HFF-Myc (cell line): ENCODE measurements around the gene CELA2A.
"Not testable (repeated sequence)": the region's sequence is repeated elsewhere in the genome, so short reads cannot be mapped to it uniquely, and the experiment has no call there.

Experiments
- DNase-seq: peaks from one replicate; pipeline ENCODE4 v3.0.0-alpha.2; 2011; ENCODE audit warnings: low read depth; ENCODE audit errors: extremely low read depth
- H3K4me3 ChIP-seq: replicated peaks from 2 replicates; pipeline ENCODE4 v1.5.1; 2011; ENCODE audit warnings: low read depth, mild to moderate bottlenecking, control low read depth, low read length
- CTCF ChIP-seq: IDR thresholded peaks from 2 replicates; pipeline ENCODE4 v1.5.1; 2012; ENCODE audit warnings: mild to moderate bottlenecking, low read depth, low read length, control low read depth; ENCODE audit errors: missing control alignments

Gene CELA2A

DNA sequence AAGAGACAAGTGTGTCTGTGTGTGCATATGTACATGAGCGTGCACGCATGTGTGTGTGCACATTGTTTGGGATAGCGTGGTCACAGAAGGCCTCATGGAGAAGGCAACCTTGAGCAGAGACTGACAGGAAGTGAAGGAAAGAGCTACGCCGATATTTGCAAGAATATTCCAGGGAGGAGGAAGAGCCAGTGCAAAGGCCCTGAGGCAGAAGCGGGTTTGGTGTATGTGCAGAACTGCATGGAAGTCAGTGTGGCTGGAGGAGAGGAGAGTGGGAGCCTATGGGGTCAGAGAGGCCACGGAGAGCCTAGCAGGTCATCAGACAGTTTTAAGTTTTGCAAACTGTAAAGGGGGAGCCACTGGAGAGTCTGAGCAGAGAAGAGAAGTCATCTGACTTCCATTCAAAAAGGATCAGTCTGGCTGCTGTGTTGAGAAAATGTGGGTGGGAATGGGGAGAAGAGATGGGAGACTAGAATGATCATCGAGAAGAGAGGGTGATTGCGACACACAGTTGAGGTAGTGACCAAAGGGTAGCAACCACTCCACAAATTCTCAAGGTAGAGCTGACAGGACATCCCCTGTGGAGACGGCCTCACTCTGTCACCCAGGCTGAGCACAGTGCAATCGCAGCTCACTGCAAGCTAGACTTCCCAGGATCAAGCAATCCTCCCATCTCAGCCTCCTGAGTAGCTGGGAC lies 23.3 kb downstream of the CELA2A start:
- no peak for DNase-seq
- H3K4me3 ChIP-seq, result no peak overlapping the region
- TF ChIP-seq CTCF, result no peak

GRCh38 chr1:15482455-15482854 lies 25.9 kb downstream of the CELA2A start:
- not testable (repeated sequence) for DNase-seq, H3K4me3 ChIP-seq

GRCh38 chr1:15482983-15483543 lies 26.5 kb downstream of the CELA2A start:
- not testable (repeated sequence) for H3K4me3 ChIP-seq, DNase-seq

GRCh38 chr1:15483971-15484370 lies 27.4 kb downstream of the CELA2A start:
- no peak for TF ChIP-seq CTCF

DNA sequence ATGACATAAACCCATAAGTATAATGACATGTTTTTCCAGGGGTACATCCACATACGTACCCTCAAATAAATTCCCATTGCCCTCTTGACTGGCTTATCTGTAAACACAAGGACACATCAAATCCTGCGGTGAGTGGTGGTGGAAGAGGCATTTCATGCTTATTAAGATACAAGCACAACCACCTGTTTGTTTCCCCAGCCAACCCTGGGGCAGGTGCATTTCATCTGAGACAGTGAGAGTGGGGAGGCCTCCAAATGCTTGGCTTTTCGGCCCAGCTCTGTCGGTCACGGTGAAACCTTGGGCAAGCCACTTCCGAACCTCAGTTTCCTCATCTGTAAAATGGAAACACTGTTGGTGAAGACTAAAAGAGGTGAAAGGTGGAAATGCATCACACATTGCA lies 27.9 kb downstream of the CELA2A start:
- DNase-seq, H3K4me3 ChIP-seq: not testable (repeated sequence)

More at GRCh38 chr1:15483971-15484370, 27.4 kb downstream of the CELA2A start:
- H3K4me3 ChIP-seq, result no peak overlapping the region
- DNase-seq, result no peak

GRCh38 chr1:15485636-15486035 lies 29.1 kb downstream of the CELA2A start:
- TF ChIP-seq CTCF, result no peak
- DNase-seq, result no peak
- no peak overlapping the region for H3K4me3 ChIP-seq

GRCh38 chr1:15486844-15487610 lies 30.5 kb downstream of the CELA2A start:
- DNase-seq, result not testable (repeated sequence)

GRCh38 chr1:15488371-15488770 lies 31.8 kb downstream of the CELA2A start:
- no peak for TF ChIP-seq CTCF
- DNase-seq, result no peak
- H3K4me3 ChIP-seq, result no peak overlapping the region

More at GRCh38 chr1:15486844-15487610, 30.5 kb downstream of the CELA2A start:
- H3K4me3 ChIP-seq, result not testable (repeated sequence)
